Fibroblast of pulmonary artery (primary cell): ENCODE data around the gene DLGAP1.

Experiments
- DNase-seq: peaks from one replicate; pipeline ENCODE4 v3.0.0-alpha.2; 2010; ENCODE audit warnings: low read depth
- H3K4me3 ChIP-seq: replicated peaks from 2 replicates; pipeline ENCODE4 v1.5.1; 2011; ENCODE audit warnings: low read depth, mild to moderate bottlenecking, control low read depth, low read length, moderate library complexity
- TF ChIP-seq, protein P1 (sequence below): IDR thresholded peaks from 2 replicates; pipeline ENCODE4 v1.5.1; 2011; ENCODE audit warnings: mild to moderate bottlenecking, control low read depth, low read length, inconsistent platforms; ENCODE audit errors: missing control alignments

The DLGAP1 gene

GRCh38 chr18:4238966-4239365 is 216.1 kb downstream of the DLGAP1 start:
- no peak overlapping the region for H3K4me3 ChIP-seq
- TF ChIP-seq, protein P1, sequence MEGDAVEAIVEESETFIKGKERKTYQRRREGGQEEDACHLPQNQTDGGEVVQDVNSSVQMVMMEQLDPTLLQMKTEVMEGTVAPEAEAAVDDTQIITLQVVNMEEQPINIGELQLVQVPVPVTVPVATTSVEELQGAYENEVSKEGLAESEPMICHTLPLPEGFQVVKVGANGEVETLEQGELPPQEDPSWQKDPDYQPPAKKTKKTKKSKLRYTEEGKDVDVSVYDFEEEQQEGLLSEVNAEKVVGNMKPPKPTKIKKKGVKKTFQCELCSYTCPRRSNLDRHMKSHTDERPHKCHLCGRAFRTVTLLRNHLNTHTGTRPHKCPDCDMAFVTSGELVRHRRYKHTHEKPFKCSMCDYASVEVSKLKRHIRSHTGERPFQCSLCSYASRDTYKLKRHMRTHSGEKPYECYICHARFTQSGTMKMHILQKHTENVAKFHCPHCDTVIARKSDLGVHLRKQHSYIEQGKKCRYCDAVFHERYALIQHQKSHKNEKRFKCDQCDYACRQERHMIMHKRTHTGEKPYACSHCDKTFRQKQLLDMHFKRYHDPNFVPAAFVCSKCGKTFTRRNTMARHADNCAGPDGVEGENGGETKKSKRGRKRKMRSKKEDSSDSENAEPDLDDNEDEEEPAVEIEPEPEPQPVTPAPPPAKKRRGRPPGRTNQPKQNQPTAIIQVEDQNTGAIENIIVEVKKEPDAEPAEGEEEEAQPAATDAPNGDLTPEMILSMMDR, result no peak
- DNase-seq, result no peak

- no peak overlapping the region for H3K4me3 ChIP-seq
- DNase-seq, result no peak
- TF ChIP-seq, protein P1, result no peak
Measured at GRCh38 chr18:4237664-4238041, 217.5 kb downstream of the DLGAP1 start.

DNA sequence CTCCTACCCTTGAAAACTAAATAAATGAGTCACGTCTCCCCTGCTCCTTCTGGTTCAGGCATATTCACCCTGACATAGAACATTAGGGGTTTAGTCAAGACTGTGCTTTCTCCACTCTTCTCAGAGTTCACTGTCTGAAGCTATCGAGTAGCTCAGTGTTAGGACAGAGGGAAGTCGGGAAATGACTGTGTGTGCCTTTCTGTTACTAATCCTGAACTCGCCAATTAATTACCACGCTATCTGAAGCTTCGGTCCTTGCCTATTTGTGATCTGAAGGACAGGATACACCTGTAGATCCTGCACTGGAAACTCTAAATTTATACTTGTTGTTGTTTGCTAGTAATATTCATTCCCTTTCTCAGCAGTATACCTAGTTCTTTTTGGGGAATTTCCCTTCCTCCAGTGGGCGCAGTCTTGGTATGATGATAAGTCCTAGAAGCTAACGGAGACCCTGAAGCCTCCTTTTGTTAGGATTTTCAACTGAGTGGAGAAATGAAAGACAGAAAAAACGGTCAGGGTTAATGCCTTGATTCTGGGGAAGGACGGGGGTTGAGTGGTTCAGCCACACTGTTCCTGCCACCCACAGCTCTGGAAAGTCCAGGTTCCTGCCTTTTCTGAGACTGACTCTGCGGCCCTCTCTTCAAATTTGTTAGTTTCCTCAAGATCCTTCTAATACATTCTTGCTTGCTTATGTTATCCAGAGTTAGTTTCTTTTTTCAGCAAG is 218.0 kb downstream of the DLGAP1 start:
- no peak for DNase-seq
- no peak overlapping the region for H3K4me3 ChIP-seq
- TF ChIP-seq, protein P1, result no peak

GRCh38 chr18:4233468-4233867 is 221.6 kb downstream of the DLGAP1 start:
- no peak for DNase-seq
- H3K4me3 ChIP-seq, result no peak overlapping the region
- TF ChIP-seq, protein P1, result no peak

DNA sequence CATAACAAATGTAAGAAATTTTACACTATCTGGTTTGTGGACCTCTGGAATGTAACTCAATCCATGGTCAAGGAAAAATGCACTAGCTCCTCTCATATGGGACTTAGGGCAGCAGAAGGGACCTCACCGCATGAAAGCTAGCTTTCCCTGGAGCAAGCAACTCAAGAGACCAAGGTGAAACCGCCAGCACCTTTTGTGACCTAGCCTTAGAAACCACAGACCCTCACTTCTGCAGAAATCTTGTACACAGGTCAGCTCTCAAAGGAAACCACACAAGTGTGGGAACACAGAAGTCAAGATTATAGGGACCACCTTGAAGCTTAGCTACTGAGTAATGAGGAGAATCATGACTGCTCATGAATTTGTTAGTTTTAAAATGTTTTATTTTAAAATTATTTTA is 222.5 kb downstream of the DLGAP1 start:
- TF ChIP-seq, protein P1, result no peak
- no peak for DNase-seq
- H3K4me3 ChIP-seq, result no peak overlapping the region

GRCh38 chr18:4231260-4231659 is 223.8 kb downstream of the DLGAP1 start:
- no peak for DNase-seq
- TF ChIP-seq, protein P1, result no peak
- H3K4me3 ChIP-seq, result no peak overlapping the region

- no peak overlapping the region for H3K4me3 ChIP-seq
- TF ChIP-seq, protein P1, result no peak
- DNase-seq, result no peak
Measured at GRCh38 chr18:4230450-4231168, 224.5 kb downstream of the DLGAP1 start.
